Measurements from ENCODE around the gene SLC9A3. TPM values are rescaled to one million over a fixed set of nuclear protein-coding genes. Genes with fewer than 3 reads are reported as not detected.

SLC9A3 gene
- total RNA-seq, 4 donors from 2014 or later, result 1.7 to 4.5 (median 2.9) TPM

DNA sequence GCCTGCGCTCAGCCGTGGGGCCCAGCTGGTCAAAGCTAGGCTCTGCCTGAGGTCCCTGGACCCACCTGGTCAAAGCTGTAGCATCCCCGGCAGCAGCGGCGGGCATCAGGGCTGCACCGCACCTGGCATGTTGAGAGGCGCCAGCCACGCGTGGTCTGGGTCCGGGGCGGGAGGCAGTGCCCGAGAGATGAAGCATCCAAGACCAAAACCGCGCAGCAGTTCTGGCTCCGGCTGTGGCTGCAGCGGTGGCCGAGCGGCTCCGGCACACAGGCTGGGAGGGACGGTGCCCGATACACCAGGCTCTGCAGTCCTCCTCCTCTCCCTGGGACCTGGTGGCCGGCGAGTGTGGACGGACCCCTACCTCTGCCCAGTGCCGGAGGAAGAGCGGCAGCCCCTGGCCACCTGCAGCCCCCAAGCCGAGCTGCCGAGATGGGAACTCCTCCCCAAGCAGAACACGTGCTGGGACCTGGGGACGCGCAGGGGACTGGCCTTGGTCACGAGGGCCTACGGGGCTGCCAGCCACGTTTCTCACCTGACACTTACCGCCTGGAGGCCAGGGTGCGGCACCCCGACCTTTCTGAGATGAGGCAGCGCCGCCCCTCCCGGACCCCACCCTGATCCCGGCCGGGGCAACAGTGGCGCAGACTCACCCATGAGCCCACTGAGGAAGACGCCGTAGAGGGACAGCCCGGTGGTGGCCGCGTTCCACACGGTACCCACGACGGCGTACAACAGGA is 33.0 kb downstream of the SLC9A3 start:
- ATAC-seq (no peak), DNase-seq (no peak)
- intact Hi-C loops (cut with DNase I; ENCODE audit: low total_unique reads), result no loop called here
- H3K4me3 ChIP-seq, result no peak overlapping the region
- in situ Hi-C loops (cut with MboI; ENCODE audit: low sequenced_read_pairs in 4 of 4), result no loop called here
- no peaks in the 10 kb centered on the region for H3K9me3 ChIP-seq
- no peaks in the 10 kb centered on the region for H3K4me1 ChIP-seq
- TF ChIP-seq POLR2A (IDR thresholded peaks at IDR 0.05), result no peak
- TF ChIP-seq, protein P1, sequence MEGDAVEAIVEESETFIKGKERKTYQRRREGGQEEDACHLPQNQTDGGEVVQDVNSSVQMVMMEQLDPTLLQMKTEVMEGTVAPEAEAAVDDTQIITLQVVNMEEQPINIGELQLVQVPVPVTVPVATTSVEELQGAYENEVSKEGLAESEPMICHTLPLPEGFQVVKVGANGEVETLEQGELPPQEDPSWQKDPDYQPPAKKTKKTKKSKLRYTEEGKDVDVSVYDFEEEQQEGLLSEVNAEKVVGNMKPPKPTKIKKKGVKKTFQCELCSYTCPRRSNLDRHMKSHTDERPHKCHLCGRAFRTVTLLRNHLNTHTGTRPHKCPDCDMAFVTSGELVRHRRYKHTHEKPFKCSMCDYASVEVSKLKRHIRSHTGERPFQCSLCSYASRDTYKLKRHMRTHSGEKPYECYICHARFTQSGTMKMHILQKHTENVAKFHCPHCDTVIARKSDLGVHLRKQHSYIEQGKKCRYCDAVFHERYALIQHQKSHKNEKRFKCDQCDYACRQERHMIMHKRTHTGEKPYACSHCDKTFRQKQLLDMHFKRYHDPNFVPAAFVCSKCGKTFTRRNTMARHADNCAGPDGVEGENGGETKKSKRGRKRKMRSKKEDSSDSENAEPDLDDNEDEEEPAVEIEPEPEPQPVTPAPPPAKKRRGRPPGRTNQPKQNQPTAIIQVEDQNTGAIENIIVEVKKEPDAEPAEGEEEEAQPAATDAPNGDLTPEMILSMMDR (IDR thresholded peaks at IDR 0.05 in 4 of 5, conservative IDR thresholded peaks at IDR 0.05 in 1 of 5), result no peak
- H3K27me3 ChIP-seq, result peaks cover 17 to 60% (median 49%) of the 10 kb centered on the region in 3 donors
- H3K27ac ChIP-seq, result no peak overlapping the region
- no peaks in the 10 kb centered on the region for H3K36me3 ChIP-seq

DNA sequence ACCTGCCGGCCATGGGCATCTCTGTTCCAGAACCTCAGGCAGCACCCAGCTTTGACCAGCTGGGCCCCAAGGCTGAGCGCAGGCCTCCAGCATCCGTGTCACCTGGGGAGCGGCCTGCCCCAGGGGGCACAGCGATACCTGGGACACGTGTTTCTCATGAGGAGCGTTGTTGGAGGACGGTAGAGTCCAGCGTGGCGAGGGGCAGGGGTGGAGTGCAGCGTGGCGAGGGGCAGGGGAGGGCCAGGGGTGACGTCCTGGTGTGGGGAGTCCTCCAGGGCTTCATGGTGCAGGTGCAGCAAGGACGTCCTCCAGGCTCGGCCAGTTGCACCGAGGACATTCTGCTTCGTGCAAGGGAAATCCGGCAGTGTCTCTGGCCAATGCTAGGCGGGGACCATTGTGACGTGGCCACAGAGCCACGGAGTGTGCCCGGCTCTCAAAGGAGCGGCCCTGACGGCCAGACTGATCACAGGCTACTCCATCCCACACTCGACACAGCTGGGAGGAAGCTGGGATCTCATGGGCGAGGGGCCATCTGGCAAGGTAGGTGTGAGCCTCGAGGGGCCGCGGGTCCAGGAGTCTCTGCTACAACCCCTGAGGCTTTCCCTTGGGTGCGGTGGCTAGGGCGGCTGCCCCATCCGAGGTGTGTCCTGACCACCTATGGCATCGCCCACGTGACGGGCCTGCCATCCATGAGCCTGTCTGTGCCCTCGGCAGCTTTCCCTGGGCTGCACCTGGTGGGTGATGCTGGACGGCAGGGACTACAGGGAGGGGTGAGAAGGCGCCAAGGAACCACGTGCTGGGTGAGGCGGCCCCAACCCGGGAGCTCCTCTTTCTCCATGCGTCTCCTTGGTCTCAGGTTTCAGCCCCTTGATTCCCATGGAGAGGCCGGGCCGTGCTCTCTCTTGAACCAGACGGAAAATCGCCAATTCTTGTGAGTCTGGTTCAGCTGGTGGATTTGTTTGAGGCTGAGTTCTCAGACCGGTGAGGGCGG is 33.8 kb downstream of the SLC9A3 start:
- no peaks in the 10 kb centered on the region for H3K9me3 ChIP-seq
- H3K4me1 ChIP-seq, result no peaks in the 10 kb centered on the region
- DNase-seq (no peak), ATAC-seq (no peak)
- no peak overlapping the region for H3K4me3 ChIP-seq
- no peak for TF ChIP-seq POLR2A (IDR thresholded peaks at IDR 0.05)
- TF ChIP-seq, protein P1 (IDR thresholded peaks at IDR 0.05 in 4 of 5, conservative IDR thresholded peaks at IDR 0.05 in 1 of 5), result no peak
- peaks cover 21 to 68% (median 54%) of the 10 kb centered on the region in 3 donors for H3K27me3 ChIP-seq
- no peaks in the 10 kb centered on the region for H3K36me3 ChIP-seq
- intact Hi-C loops (cut with DNase I; ENCODE audit: low total_unique reads) (no loop called here), in situ Hi-C loops (cut with MboI; ENCODE audit: low sequenced_read_pairs in 4 of 4) (no loop called here)
- H3K27ac ChIP-seq, result no peak overlapping the region

DNA sequence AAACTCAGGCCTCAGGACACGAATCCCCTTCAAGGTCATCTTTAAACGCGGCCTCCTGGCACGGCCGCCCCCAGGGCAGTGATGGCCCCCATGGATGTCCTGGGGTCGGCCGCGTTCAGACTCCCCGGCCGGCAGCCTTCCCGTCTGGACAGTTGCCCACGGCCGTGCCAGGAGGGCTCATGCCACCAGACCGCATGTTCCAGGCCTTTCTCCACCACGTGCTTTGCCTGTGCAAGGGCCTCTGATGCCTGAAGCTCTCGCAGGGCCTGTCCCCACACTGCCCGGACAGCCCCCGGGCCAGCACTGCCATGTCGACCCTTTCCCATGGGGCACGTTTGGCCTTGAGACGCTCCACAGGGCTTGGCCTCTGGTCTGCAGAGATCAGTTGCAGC is 34.6 kb downstream of the SLC9A3 start:
- no peak for TF ChIP-seq POLR2A (IDR thresholded peaks at IDR 0.05)
- TF ChIP-seq, protein P1 (IDR thresholded peaks at IDR 0.05 in 4 of 5, conservative IDR thresholded peaks at IDR 0.05 in 1 of 5), result no peak
- intact Hi-C loops (cut with DNase I; ENCODE audit: low total_unique reads) (no loop called here), in situ Hi-C loops (cut with MboI; ENCODE audit: low sequenced_read_pairs in 4 of 4) (no loop called here)
- no peak for ATAC-seq
- no peak for DNase-seq
- Histone ChIP-seq H3K9me3 (no peaks in the 10 kb centered on the region), H3K36me3 (no peaks in the 10 kb centered on the region), H3K4me3 (no peak overlapping the region), H3K27ac (no peak overlapping the region), H3K4me1 (no peaks in the 10 kb centered on the region), H3K27me3 (peaks cover 26 to 66% (median 61%) of the 10 kb centered on the region in 3 donors)

DNA sequence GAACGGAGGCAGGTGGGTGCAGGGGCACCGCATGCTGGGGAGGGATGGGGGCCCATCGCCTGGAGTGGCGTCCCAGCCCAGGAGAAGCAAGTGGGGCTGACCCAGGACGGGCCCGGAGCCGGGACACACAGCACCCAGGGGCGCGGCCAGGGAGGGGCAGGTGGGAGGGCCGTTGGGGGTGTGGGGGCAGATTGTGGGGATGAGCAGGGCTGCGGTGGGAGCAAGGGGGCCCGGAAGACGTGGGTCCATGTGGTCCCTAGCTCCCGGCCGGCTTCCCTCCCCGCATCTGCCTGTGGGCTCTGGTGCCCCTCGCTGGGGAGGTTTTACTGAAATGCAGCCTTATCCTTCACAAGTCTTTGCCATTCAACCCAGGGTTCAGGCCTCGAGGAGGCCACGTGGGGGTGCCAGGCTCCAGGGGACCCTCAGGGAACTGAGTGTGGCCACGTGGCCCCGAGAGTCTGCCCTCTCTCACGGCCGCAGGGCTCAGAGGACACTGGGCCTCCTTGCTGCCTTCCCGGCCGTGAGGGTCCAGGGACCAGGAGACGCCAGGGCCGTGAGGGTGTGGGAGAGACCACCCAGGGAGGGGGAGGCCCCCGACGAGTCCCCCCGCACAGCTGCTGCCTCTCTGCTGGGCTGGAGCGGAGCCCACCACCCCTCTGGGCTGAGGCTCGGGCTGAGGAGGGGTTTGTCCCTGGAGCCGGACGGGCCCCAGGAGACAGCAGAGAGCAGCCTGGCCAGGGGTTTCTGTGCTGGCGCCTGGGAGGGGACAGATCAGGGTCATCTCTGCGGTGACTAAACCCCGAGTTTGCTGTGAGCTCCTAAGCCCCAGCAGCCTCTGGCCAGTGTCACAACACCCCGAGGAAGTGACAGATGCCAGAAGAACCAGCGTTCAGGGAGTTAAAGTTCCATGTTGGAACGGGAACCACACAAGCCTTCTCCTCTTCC is 35.2 kb downstream of the SLC9A3 start:
- ATAC-seq (no peak), DNase-seq (no peak)
- H3K27ac ChIP-seq, result no peak overlapping the region
- in situ Hi-C loops (cut with MboI; ENCODE audit: low sequenced_read_pairs in 4 of 4), result no loop called here
- H3K4me1 ChIP-seq, result no peaks in the 10 kb centered on the region
- H3K4me3 ChIP-seq, result no peak overlapping the region
- intact Hi-C loops (cut with DNase I; ENCODE audit: low total_unique reads), result no loop called here
- H3K36me3 ChIP-seq, result no peaks in the 10 kb centered on the region
- H3K9me3 ChIP-seq, result no peaks in the 10 kb centered on the region
- TF ChIP-seq, protein P1 (IDR thresholded peaks at IDR 0.05 in 4 of 5, conservative IDR thresholded peaks at IDR 0.05 in 1 of 5), result no peak
- TF ChIP-seq POLR2A (IDR thresholded peaks at IDR 0.05), result no peak
- peaks cover 29 to 64% (median 59%) of the 10 kb centered on the region in 3 donors for H3K27me3 ChIP-seq

Measured in gastrocnemius medialis (tissue), 4 donors.